HUDEP-2 (cell line): Measurements from ENCODE around the gene SRPK2.
"Not testable (repeated sequence)": the region's sequence is repeated elsewhere in the genome, so short reads cannot be mapped to it uniquely, and the experiment has no call there.

Source experiments
- DNase-seq, 76 experiments: peaks; one replicate each; lab custom pipeline; 2025; ENCODE audit not compliant: unreplicated experiment in 76 of 76; lab: John Stamatoyannopoulos, UW

Gene SRPK2

DNA sequence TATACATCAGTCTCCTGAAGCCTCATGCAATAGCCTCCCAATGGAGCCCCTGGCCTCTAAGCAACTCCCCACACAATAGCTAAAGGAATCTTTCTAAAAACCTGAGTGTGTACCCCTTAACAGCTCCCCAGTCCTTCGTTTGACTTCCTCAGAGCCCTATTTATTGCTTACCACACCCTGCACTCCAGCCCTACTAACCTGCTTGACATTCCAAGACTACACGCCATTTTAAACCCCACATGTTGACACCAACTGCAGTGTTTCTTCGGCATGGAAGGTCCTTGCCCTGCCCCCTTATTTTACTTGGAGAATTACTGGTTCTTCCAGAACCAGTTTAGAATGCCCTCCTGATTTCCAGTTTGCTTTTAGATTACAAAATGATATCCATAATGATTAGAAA lies 10.8 kb downstream of the SRPK2 start:
- DNase-seq, result no peak

DNA sequence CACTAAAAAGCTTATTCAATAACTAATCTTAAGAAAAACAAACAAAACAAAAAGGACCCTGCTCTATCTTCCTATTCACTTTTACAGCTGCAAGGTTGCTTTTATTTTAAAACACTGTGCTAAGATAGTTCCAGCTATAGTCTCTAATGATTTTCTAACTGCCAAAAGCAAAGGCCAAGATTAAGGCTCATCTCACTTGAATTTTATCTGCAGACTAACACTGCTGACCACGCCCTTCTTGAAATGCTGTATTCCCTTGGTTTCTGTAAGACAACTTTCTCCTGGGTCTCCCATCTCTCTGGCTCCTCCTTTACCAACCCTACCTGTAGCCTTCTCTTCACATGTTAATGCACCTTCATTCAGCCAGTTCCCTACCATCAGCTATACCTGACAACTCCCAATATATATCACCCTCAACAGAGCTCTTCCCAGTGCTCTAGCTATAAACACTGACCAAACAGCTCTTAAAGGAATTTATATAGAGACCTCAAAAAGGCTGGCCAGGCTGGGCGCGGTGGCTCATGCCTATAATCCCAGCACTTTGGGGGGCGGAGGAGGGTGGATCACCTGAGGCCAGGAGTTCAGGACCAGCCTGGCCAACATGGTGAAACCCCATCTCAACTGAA lies 11.7 kb downstream of the SRPK2 start:
- DNase-seq, result peak in 47 of 76 experiments; percentile 4 to 75 (median 27)

DNA sequence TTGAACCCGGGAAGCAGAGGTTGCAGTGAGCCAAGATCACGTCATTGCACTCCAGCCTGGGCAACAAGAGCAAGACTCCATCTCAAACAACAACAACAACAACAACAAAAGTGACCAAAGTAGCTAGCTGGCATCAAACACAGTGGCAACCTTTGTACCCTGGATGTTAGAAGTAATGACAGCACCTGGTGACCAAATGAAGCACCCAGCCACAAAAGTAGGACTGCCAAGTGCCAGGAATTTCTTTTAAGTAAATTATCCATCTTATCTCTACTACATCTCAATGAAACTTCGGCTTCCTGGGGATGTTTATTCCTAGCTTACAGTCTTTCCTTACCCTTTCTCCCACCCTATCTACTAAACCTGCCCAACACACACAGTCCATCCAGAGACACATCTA lies 18.8 kb downstream of the SRPK2 start:
- DNase-seq, result no peak

DNA sequence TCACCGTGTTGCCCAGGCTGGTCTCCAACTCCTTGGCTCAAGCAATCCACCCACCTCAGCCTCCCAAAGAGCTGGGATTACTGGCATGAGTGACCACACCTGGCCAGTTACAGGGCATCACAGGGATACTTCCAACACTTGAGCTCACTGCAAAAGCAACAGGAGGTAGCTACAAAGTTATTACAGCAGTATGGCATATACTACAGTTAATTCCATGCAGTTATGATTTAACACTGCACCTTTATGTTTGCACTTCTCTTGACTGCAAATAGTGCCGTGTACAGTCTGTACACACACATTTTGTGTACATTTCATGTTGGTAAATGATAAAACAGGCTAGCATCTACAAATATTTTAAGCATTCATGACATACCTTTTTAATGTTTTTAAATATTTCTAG lies 21.3 kb downstream of the SRPK2 start:
- DNase-seq, result no peak

DNA sequence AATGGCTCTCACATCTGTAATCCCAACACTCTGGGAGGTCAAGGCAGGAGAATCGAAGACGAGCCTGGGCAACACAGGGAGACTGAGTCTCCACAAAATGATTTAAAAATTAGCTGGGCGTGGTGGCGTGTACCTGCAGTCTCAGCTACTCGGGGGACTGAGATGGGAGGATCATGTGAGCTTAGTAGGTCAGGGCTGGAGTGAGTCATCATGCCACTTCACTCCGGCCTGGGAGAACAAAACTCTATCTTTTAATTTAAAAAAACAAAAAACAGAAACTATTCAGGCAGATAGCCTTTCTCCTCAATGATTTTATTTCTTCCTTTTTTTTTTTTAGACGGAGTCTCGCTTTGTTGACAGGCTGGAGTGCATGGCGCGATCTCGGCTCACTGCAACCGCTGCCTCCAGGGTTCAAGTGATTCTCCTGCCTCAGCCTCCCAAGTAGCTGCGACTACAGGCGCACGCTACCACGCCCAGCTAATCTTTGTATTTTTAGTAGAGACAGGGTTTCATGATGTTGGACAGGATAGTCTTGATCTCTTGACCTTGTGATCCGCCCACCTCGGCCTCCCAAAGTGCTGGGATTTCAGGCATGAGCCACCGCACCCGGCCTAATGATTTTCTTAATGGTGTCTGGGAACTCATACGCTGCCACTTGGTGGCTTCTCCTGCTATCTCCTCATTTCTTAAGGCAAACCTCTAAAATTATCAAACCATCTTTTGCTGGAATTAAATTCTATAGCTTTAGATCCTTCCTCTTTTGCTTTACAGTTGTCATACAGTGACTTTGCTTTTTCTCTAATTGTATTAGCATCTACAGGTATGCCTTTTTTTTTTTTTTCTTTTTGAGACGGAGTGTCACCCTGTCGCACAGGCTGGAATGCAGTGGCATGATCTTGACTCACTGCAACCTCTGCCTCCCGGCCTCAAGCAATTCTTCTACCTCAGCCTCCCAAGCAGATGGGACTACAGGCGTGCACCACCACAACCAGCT lies 22.9 kb downstream of the SRPK2 start:
- no peak for DNase-seq

DNA sequence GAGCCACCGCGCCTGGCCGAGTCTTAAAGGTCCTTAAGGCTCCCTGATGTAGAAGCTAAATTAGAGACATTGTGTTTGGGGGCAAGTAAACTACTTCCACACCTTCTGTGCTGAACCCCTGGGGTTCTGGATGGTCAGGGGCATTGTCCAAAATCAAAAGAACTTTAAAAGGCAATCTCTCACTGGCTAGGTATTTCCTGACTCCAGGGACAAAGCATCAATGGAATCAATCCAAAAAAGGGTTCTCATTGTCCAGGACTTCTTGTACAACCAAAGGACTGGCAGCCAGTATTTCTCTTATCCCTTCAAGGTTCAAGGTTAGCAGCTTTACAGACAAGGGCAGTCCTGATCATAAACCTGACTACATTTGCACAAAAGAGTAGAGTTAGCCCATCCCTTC lies 24.0 kb downstream of the SRPK2 start:
- DNase-seq, result no peak

DNA sequence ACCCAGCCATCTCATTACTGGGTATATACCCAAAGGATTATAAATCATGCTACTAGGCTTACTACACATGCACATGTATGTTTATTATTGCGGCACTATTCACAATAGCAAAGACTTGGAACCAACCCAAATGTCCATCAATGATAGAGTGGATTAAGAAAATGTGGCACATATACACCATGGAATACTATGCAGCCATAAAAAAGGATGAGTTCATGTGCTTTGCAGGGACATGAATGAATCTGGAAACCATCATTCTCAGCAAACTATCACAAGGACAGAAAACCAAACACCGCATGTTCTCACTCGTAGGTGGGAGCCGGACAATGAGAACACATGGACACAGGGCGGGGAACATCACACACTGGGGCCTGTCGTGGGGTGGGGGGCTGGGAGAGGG lies 25.1 kb downstream of the SRPK2 start:
- not testable (repeated sequence) for DNase-seq

DNA sequence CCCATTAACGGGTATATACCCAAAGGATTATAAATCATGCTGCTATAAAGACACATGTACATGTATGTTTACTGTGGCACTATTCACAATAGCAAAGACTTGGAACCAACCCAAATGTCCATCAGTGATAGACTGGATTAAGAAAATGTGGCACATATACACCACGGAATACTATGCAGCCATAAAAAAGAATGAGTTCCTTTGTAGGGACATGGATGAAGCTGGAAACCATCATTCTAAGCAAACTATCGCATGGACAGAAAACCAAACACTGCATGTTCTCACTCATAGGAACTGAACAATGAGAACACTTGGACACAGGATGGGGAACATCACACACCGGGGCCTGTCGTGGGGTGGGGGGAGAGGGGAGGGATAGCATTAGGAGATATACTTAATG lies 26.0 kb downstream of the SRPK2 start:
- DNase-seq, result not testable (repeated sequence)

DNA sequence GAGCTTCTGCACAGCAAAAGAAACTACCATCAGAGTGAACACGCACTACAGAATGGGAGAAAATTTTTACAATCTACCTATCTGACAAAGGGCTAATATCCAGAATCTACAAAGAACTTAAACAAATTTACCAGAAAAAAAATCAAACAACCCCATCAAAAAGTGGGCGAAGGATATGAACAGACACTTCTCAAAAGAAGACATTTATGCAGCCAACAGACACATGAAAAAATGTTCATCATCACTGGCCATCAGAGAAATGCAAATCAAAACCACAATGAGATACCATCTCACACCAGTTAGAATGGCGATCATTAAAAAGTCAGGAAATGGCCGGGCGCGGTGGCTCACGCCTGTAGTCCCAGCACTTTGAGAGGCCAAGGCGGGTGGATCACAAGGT lies 26.7 kb downstream of the SRPK2 start:
- not testable (repeated sequence) for DNase-seq

DNA sequence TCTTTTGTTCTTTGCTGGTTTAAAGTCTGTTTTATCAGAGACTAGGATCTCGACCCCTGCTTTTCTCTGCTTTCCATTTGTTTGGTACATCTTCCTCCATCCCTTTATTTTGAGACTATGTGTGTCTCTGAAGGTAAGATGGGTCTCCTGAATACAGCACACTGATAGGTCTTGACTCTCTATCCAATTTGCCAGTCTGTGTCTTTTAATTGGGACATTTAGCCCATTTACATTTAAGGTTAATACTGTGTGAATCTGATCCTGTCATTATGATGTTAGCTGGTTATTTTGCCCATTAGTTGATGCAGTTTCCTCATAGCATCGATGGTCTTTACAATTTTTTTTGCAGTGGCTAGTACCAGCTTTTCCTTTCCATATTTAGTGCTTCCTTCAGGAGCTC lies 28.6 kb downstream of the SRPK2 start:
- DNase-seq, result not testable (repeated sequence)

DNA sequence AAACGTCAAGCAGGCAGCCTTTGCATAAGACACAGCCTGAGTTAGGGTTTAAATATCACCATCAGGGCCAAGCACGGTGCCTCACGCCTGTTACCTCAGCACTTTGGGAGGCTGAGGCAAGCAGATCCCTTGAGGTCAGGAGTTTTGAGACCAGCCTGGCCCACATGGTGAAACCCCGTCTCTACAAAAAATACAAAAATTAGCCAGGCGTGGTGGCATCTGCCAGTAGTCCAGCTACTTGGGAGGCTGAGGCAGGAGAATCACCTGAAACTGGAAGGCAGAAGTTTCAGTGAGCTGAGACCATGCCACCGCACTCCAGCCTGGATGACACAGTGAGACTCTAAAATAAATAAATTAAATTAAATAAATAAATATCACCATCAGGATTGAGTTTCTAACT lies 33.0 kb downstream of the SRPK2 start:
- DNase-seq, result no peak

DNA sequence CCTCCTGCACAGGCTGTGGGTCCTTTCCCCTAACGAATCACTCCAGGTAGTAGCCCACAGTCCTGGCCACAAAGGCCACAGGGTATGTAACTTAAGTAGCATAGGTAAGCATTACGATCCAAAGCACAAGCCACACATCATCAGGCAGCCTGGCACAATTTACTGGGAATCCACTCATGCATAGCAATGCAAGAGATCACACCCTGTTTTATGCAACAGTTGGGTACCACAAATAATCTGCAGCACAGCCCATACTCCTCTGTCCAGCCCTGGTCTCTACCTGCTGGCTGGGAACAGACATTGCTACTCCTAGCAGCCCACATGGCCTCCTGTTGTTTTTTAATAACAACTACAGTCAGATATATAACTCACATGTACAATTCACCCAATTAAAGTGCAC lies 34.3 kb downstream of the SRPK2 start:
- DNase-seq, result no peak

DNA sequence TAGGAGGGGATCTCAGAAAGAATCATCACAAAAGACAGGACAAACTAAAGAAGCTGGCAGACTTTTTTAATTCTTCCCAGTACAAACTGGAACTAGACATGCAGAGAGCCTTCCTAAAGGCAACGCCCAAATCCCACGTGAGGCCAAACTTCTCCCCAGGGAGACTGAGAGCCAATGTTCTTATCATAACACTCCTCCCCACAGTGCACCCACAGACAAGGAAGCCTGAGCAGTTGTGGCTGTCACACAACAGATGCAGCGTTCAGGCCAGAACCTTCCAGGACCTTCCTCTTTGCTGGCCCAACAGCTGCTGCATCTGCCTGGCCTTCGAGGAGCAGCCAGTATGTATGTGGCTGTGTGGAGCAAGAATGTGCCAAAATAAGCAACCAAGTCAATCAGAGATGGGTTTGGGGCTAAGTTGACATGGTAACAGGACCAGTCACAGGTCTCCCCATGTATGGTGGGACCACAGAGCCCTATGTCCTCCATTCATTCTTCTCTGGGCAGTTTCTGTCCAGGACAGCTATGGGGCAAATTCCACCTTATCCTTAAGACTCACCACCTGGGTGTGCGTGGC lies 34.9 kb downstream of the SRPK2 start:
- DNase-seq, result peak in 55 of 76 experiments; percentile 6 to 65 (median 28)

DNA sequence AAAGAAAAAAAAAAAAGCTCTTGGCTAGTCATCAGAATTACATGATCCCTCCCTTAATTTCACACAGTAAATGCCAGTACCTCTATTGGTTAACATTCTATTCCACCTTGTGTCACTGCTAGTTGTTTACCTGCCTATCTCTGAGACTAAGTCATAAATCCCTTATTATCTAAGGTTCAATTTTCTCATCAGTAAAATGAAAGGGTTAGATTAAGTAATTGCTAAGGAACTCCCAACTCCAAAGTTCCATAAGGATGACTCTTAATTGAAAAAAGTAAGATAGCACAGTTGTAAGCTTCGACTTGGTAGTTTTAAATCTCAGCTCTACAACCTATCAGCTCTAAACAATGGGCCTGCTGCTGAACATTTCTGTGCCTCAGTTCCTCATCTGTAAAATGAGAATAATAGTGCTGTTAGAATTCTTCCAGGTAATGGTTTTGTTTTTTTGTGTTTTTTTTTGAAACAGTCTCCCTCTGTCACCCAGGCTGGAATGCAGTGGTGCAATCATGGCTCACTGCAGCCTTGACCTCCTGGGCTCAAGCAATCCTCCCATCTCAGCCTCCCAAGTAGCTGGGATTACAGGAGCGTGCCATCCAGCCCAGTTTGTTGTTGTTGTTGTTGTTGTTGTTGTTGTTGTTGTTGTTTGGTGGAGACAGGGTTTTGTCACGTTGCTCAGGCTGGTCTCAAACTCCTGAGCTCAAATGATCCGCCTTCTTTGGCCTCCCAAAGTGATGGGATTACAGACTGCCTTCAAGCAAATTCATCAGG lies 35.6 kb downstream of the SRPK2 start:
- DNase-seq, result no peak

DNA sequence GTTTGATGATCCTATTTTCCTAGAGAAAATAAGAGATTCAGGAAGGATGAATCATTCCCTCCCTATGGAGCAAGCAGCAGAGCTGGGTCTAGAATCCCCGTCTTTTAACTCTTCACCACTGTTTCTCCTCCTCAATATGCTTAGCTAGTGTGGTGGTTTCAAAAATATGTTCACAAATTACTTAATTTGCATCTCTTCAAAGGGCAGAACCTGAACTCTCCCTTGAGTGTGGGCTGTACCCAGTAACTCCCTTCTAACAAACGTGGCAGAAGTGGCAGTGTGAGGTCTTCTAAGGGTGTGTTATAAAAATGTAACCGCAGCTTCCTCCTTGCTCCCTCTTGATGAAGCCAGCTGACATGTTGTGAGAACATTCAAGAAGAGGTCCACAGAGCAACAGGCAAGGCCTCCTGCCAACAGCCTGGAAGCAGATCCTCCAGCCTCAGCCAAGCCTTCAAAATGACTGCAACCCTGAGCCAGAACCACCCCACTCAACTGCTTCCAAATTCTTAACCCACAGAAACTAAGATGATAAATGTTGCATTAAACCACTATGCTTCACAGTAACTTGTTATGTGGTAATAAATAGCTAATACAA lies 36.6 kb downstream of the SRPK2 start:
- DNase-seq, result peak in 69 of 76 experiments; percentile 9 to 81 (median 48)

DNA sequence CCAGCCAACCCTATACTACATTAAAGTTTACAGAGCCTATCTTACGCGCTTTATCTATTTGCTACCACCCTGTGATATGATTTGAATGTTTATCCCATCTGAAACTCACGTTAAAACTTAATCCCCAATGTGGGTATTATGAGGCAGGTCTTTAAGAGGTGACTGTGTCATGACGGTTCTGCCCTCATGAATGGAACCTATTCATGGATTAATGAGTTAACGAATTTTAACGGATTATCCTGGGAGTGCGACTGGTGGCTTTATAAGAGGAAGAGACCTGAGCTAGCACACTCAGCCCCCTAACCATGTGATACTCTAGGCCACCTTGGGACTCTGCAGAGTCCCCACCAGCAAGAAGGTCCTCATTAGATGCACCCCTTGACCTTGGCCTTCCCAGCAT lies 37.8 kb downstream of the SRPK2 start:
- no peak for DNase-seq

DNA sequence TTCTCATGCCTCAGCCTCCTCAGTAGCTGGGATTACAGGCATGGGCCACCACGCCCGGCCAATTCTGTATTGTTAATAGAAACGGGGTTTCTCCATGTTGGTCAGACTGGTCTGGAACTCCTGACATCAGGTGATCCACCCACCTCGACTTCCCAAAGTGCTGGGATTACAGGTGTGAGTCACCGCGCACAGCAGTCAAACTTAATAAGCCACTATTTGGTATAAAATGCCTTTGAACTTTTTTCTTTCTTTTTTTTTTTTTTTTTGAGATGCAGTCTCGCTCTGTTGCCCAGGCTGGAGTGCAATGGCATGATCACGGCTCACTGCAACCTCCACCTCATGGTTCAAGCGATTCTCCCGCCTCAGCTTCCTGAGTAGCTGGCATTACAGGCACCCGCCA lies 40.5 kb downstream of the SRPK2 start:
- DNase-seq, result not testable (repeated sequence)

DNA sequence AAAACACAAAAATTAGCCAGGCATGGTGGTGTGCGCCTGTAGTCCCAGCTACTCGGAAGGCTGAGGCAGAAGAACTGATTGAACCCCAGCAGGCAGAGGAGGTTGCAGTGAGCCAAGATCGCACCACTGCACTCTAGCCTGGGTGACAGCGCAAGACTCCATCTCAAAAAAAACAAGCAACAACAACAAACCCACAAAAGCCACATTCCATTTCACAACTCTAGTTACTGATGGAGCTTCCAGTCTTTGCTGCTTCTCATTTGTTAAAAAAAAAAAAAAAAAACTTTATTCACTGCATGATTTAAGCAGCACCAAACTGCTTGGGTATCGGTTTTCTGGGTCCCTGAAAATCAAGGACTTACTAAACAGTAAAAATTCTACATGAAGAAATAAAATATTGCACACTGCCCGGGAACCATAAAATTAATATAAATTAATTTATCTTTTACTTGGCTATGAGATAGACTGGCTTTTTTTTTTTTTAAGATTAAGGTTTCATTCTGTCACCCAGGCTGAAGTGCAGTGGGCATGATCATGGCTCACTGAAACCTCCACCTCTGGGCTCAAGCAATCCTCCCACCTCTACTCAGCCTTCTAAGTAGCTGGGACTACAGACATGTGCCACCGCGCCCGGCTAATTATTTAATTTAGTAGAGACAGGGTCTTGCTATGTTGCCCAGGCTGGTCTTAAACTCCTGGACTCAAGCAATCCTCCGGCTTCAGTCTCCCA lies 42.0 kb downstream of the SRPK2 start:
- no peak for DNase-seq

DNA sequence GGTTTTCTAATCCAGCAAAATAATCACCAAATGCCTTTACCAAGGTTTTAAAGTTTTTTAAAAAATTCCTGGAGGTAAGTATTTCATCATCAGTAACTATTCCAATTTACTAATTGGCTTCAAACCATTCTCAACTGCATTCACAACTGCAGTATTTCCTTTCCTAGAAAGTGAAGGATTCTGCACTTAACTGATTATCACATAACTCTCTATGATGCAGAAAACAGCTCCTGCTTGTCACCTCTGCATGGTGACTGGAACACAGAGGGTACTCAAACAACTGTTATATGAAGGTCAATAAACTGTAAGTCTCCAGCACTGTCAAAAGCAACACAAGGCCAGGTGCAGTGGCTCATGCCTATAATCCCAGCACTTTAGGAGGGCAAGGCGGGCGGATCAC lies 42.6 kb downstream of the SRPK2 start:
- DNase-seq, result no peak

DNA sequence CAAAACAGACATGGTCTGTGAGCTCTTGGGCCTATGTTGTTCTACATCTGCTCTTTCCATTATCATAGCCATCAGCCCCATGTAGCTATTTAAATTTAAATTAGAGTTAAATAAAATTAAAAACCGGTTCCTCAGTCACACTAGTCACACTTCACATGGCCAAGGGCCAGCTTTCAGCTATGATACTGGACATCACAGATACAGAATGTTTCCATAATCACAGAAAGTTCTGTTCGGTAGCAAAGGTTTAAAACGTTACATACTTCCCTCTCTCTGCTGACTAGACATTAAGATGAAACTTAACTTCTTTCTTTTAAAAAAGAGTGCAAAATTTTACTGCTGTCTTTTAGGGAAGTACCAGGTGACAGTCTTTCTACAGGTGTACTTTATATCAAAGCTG lies 43.0 kb downstream of the SRPK2 start:
- DNase-seq, result peak in 2 of 76 experiments; percentile 12 to 32
